ENCODE measurements around the gene MROH2A.

MROH2A gene

DNA sequence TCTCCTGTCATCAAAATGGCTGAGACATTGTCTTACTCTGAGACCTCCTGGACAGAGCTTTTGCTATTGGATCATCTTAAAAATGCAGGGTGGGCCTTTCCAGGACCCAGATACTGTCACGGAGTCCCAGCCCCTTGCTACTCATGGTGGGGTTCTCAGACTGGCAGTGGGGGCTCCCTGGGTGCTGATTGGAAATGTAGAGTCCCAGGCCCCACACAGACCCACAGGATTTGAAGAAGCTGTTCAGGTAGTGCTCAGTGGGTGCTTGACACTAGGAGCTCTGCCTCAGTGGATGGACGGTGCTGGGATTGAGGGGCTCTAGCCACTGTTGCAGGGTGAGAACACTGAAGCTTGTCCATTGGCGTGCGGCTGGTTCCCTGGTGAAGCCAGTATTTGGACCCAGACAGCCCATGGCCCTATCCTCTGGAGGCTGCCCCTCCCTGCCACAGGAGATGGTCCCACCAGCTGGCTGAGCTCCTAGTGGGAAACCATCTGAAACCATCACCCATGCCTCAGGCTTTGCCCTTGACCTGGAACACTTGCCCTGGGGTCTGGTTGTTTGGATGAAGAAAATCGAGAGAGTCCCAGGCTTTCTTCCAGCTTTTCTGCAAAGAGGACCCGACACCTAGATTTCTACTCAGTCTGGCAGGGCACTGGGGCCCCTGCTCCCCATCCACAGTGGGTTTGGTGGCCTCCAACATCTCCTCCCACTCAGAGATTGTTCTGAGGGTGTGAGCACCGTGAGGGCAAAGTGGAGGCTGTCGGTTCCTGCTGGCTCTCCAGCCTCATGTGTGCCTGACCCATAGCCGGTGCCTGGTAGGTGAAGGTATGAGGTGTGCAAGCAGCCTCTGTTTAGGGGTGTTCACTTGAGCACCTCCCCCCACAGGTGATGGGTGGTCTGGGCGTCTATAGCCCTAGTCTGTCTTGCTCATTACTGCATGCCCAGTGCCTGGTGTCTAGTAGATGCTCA is 30.1 kb downstream of the MROH2A start:
- Histone ChIP-seq H3K4me1 (ENCODE audit: control insufficient read depth, insufficient read depth, low read length) (no peaks in the 10 kb centered on the region), H3K9me3 (ENCODE audit: control insufficient read depth, insufficient read depth, low read depth, low read length) (no peaks in the 10 kb centered on the region), H3K36me3 (ENCODE audit: control insufficient read depth in 2 of 2, insufficient read depth in 1 of 2, low read length in 2 of 2) (no peaks in the 10 kb centered on the region), H3K4me3 (ENCODE audit: low read depth, low read length) (no peak overlapping the region), H3K27ac (ENCODE audit: extremely low read depth, low read depth, low read length) (no peak overlapping the region)
- TF ChIP-seq ZSCAN23 (tag by site-specific recombination; IDR thresholded peaks at IDR 0.05) (no peak), ZXDB (tag by site-specific recombination; IDR thresholded peaks at IDR 0.05) (no peak)
- POLR2A ChIA-PET: no interaction called here
- CTCF ChIA-PET: no interaction called here

GRCh38 chr2:233810385-233810784 is 32.3 kb downstream of the MROH2A start:
- ChIA-PET CTCF (no interaction called here), POLR2A (no interaction called here)
- H3K27ac ChIP-seq (ENCODE audit: extremely low read depth, low read depth, low read length): no peak overlapping the region
- no peaks in the 10 kb centered on the region for H3K36me3 ChIP-seq (ENCODE audit: control insufficient read depth in 2 of 2, insufficient read depth in 1 of 2, low read length in 2 of 2)
- H3K9me3 ChIP-seq (ENCODE audit: control insufficient read depth, insufficient read depth, low read depth, low read length): no peaks in the 10 kb centered on the region
- H3K4me3 ChIP-seq (ENCODE audit: low read depth, low read length): no peak overlapping the region
- no peaks in the 10 kb centered on the region for H3K4me1 ChIP-seq (ENCODE audit: control insufficient read depth, insufficient read depth, low read length)
- TF ChIP-seq, protein P1, sequence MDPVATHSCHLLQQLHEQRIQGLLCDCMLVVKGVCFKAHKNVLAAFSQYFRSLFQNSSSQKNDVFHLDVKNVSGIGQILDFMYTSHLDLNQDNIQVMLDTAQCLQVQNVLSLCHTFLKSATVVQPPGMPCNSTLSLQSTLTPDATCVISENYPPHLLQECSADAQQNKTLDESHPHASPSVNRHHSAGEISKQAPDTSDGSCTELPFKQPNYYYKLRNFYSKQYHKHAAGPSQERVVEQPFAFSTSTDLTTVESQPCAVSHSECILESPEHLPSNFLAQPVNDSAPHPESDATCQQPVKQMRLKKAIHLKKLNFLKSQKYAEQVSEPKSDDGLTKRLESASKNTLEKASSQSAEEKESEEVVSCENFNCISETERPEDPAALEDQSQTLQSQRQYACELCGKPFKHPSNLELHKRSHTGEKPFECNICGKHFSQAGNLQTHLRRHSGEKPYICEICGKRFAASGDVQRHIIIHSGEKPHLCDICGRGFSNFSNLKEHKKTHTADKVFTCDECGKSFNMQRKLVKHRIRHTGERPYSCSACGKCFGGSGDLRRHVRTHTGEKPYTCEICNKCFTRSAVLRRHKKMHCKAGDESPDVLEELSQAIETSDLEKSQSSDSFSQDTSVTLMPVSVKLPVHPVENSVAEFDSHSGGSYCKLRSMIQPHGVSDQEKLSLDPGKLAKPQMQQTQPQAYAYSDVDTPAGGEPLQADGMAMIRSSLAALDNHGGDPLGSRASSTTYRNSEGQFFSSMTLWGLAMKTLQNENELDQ (tag by site-specific recombination; IDR thresholded peaks at IDR 0.05; ENCODE audit: low read depth): no peak
- TF ChIP-seq ZSCAN16 (tag by site-specific recombination; IDR thresholded peaks at IDR 0.05): no peak
- no peak for TF ChIP-seq GFI1B (tag by site-specific recombination; IDR thresholded peaks at IDR 0.05)
- TF ChIP-seq, protein P2, sequence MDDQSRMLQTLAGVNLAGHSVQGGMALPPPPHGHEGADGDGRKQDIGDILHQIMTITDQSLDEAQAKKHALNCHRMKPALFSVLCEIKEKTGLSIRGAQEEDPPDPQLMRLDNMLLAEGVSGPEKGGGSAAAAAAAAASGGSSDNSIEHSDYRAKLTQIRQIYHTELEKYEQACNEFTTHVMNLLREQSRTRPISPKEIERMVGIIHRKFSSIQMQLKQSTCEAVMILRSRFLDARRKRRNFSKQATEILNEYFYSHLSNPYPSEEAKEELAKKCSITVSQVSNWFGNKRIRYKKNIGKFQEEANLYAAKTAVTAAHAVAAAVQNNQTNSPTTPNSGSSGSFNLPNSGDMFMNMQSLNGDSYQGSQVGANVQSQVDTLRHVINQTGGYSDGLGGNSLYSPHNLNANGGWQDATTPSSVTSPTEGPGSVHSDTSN (CRISPR knock-in tag; IDR thresholded peaks at IDR 0.05): no peak
- TF ChIP-seq ZNF146 (tag by site-specific recombination; IDR thresholded peaks at IDR 0.05): no peak
- no peak for TF ChIP-seq ZNF701 (tag by site-specific recombination; IDR thresholded peaks at IDR 0.05)
- TF ChIP-seq ZNF362 (tag by site-specific recombination; IDR thresholded peaks at IDR 0.05): no peak
- TF ChIP-seq GLI4 (tag by site-specific recombination; IDR thresholded peaks at IDR 0.05): no peak
- TF ChIP-seq, protein P3, sequence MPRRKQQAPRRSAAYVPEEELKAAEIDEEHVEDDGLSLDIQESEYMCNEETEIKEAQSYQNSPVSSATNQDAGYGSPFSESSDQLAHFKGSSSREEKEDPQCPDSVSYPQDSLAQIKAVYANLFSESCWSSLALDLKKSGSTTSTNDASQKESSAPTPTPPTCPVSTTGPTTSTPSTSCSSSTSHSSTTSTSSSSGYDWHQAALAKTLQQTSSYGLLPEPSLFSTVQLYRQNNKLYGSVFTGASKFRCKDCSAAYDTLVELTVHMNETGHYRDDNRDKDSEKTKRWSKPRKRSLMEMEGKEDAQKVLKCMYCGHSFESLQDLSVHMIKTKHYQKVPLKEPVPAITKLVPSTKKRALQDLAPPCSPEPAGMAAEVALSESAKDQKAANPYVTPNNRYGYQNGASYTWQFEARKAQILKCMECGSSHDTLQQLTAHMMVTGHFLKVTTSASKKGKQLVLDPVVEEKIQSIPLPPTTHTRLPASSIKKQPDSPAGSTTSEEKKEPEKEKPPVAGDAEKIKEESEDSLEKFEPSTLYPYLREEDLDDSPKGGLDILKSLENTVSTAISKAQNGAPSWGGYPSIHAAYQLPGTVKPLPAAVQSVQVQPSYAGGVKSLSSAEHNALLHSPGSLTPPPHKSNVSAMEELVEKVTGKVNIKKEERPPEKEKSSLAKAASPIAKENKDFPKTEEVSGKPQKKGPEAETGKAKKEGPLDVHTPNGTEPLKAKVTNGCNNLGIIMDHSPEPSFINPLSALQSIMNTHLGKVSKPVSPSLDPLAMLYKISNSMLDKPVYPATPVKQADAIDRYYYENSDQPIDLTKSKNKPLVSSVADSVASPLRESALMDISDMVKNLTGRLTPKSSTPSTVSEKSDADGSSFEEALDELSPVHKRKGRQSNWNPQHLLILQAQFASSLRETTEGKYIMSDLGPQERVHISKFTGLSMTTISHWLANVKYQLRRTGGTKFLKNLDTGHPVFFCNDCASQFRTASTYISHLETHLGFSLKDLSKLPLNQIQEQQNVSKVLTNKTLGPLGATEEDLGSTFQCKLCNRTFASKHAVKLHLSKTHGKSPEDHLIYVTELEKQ (tag by site-specific recombination; IDR thresholded peaks at IDR 0.05; ENCODE audit: borderline replicate concordance): no peak
- no peak for TF ChIP-seq FEZF1 (tag by site-specific recombination; IDR thresholded peaks at IDR 0.05)
- no peak for TF ChIP-seq ZNF792 (tag by site-specific recombination; IDR thresholded peaks at IDR 0.05)
- no peak for TF ChIP-seq IKZF3 (tag by site-specific recombination; IDR thresholded peaks at IDR 0.05)
- TF ChIP-seq ZNF658 (tag by site-specific recombination; IDR thresholded peaks at IDR 0.05): no peak

Measured in HEK293 (cell line).